Measurements from ENCODE around the gene NT5DC4.

The NT5DC4 gene

DNA sequence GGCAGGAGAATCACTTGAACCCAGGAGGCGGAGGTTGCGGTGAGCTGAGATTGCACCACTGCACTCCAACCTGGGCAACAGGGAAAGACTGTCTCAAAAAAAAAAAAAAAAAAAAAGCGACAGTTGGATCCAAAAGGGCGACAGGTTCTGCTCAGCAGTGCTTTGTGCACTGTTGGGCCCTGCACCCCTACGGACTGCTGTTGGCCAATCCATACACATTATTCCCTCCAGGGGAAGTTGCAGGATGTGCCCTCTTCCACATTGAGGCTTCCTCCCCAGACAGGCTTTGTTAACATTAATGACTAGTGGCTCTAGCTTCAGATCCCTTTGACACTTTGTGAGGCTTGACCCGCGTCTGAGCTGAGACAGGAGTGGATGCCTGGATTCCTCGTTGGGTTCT, 9.4 kb downstream of the NT5DC4 start:
- no peak for DNase-seq (ENCODE audit: low spot score)
- in situ Hi-C loops (cut with MboI; ENCODE audit: low pct_unique_long_range_greater_than_20kb, low sequenced_read_pairs, unreplicated experiment): loop anchor here (5.0 kb wide), 1 partner anchor 128 kb away; no protein-coding TSS in a partner anchor
- TF ChIP-seq, protein P1, sequence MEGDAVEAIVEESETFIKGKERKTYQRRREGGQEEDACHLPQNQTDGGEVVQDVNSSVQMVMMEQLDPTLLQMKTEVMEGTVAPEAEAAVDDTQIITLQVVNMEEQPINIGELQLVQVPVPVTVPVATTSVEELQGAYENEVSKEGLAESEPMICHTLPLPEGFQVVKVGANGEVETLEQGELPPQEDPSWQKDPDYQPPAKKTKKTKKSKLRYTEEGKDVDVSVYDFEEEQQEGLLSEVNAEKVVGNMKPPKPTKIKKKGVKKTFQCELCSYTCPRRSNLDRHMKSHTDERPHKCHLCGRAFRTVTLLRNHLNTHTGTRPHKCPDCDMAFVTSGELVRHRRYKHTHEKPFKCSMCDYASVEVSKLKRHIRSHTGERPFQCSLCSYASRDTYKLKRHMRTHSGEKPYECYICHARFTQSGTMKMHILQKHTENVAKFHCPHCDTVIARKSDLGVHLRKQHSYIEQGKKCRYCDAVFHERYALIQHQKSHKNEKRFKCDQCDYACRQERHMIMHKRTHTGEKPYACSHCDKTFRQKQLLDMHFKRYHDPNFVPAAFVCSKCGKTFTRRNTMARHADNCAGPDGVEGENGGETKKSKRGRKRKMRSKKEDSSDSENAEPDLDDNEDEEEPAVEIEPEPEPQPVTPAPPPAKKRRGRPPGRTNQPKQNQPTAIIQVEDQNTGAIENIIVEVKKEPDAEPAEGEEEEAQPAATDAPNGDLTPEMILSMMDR (IDR thresholded peaks at IDR 0.05; ENCODE audit: extremely low read depth, insufficient read depth, missing control alignments): no peak

DNA sequence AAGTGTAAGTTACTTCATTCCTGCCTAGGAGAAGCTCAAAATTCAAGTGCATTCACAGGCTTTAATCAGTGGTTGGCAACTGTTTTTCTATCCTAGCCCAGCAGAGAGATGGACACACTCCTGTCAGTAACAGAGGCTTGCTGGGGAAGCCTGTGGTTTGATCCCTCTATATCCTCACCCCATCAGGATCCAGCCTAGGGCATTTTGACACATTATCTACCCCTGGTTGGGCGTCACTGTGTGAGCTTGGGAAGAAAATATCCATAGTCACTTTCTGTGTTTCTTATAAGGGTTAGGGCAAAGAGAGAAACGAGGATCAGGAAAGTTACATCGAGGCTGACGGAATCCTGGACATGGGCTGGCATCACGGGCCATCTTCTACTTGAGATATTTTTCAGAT, 10.0 kb downstream of the NT5DC4 start:
- no peak for DNase-seq (ENCODE audit: low spot score)
- TF ChIP-seq, protein P1 (IDR thresholded peaks at IDR 0.05; ENCODE audit: extremely low read depth, insufficient read depth, missing control alignments): no peak

DNA sequence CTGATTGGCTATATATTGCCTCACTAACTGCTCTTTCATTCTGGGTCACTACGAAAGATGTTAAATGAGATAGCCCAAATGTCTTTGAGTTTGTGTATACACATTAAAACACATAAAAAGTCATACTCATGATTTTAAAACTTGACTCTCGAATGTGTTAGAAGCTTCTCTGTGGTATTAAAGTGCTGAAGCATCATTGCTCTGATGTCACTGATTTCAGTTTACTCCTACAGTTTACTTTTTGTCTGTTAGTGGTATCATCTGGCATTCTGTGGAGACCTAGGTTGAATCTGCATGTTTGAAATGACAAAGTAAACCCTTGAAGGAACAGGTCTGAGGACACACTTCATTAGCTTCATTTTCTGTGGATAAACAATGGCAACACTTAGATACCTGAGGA, 10.7 kb downstream of the NT5DC4 start:
- in situ Hi-C loops (cut with MboI; ENCODE audit: low pct_unique_long_range_greater_than_20kb, low sequenced_read_pairs, unreplicated experiment): loop anchor here (5.0 kb wide), 1 partner anchor 129 kb away; no protein-coding TSS in a partner anchor
- TF ChIP-seq, protein P1 (IDR thresholded peaks at IDR 0.05; ENCODE audit: extremely low read depth, insufficient read depth, missing control alignments): no peak
- DNase-seq (ENCODE audit: low spot score): no peak

More for the DNA sequence above, 10.0 kb downstream of the NT5DC4 start:
- in situ Hi-C loops (cut with MboI; ENCODE audit: low pct_unique_long_range_greater_than_20kb, low sequenced_read_pairs, unreplicated experiment): loop anchor here (5.0 kb wide), 1 partner anchor 128 kb away; no protein-coding TSS in a partner anchor

DNA sequence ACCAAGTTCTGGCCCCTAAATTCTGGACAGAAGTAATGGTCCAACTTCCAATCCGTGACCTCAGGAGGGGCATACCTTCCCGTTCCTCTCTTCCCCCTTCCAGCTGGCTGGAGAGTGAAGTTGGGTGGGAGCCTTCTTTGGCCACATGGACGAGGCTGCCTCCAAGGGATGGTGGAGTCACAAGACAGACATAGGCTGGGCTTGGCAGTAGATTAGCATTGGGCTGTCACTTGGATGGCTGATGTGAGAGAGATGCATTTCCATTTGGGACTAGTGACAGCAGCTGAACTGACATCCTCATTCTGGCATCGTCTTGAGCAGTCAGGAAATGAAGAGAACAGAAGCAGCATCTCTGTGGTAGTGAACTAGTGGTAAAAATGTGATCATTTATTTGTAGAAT, 12.6 kb downstream of the NT5DC4 start:
- DNase-seq (ENCODE audit: low spot score): no peak
- TF ChIP-seq, protein P1 (IDR thresholded peaks at IDR 0.05; ENCODE audit: extremely low read depth, insufficient read depth, missing control alignments): no peak
- in situ Hi-C loops (cut with MboI; ENCODE audit: low pct_unique_long_range_greater_than_20kb, low sequenced_read_pairs, unreplicated experiment): loop anchor here (5.0 kb wide), 1 partner anchor 131 kb away; no protein-coding TSS in a partner anchor

- DNase-seq (ENCODE audit: low spot score): no peak
- in situ Hi-C loops (cut with MboI; ENCODE audit: low pct_unique_long_range_greater_than_20kb, low sequenced_read_pairs, unreplicated experiment): loop anchor here (5.0 kb wide), 1 partner anchor 132 kb away; no protein-coding TSS in a partner anchor
- TF ChIP-seq, protein P1 (IDR thresholded peaks at IDR 0.05; ENCODE audit: extremely low read depth, insufficient read depth, missing control alignments): no peak
Measured at GRCh38 chr2:112733871-112734270, 13.1 kb downstream of the NT5DC4 start.

GRCh38 chr2:112737542-112738232, 16.9 kb downstream of the NT5DC4 start:
- DNase-seq (ENCODE audit: low spot score): no peak
- TF ChIP-seq, protein P1 (IDR thresholded peaks at IDR 0.05; ENCODE audit: extremely low read depth, insufficient read depth, missing control alignments): no peak

More at GRCh38 chr2:112737542-112738232, 16.9 kb downstream of the NT5DC4 start:
- in situ Hi-C loops (cut with MboI; ENCODE audit: low pct_unique_long_range_greater_than_20kb, low sequenced_read_pairs, unreplicated experiment): no loop called here

Measured in GM13977 (cell line).